HG02970 (cell line): ENCODE results near the gene CPSF2.
"Not testable (repeated sequence)": the region's sequence is repeated elsewhere in the genome, so short reads cannot be mapped to it uniquely, and the experiment has no call there.

Experiments used
- ATAC-seq: cut with Tn5 transposase; IDR thresholded peaks from one replicate; pipeline ENCODE4 v1.9.1; 2021; ENCODE audit warnings: mild to moderate bottlenecking, moderate library complexity, moderate number of reproducible peaks; ENCODE audit not compliant: unreplicated experiment, low FRiP score

CPSF2 gene

DNA sequence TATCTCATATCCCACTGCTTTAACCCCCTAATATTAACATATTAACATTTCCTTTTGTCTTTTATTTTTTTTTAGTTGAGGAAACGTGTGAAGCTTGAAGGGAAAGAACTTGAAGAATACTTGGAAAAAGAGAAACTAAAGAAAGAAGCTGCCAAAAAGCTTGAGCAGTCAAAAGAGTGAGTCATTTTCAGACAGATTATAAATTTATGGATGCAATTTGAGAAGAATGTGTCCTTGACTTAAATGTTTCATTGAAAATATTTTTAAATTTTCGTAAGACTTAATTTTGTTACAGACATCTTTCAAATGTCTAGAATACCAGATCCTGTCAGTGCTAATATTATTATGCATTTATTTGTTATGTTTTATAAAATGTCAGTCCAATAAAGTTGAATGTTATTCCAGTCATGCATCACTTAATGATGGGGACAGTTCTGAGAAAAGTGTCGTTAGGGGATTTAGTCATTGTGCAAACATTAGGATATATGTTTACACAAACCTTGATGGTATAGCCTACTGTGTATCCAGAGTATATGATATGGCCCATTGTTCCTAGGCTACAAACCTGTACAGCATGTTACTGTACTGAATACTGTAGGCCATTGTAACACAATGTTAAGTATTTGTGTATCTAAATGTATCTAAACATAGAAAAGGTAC, 32.6 kb downstream of the CPSF2 start:
- ATAC-seq, result no peak

- no peak for ATAC-seq
These were observed 38.9 kb downstream of the CPSF2 start for GRCh38 chr14:92160619-92161018.

- ATAC-seq, result no peak
These were observed 39.8 kb downstream of the CPSF2 start for GRCh38 chr14:92161521-92161920.

DNA sequence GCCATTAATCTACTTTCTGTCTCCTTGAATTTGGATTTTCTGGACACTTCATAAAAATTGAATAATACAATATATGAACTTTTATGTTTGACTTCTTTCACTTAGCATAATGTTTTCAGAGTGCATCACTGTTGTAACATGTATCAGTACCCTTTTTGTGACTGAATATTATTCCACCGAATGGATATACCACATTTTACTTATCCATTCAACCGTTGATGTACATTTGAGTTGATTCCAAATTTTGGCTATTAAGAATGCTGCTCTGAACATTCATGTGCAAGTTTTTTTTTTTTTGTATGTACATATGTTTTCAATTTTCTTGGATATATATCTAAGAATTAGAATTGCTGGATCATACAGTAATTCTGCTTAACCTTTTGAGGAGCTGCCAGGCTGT, 43.2 kb downstream of the CPSF2 start:
- ATAC-seq, result no peak

GRCh38 chr14:92173668-92174067, 51.9 kb downstream of the CPSF2 start:
- no peak for ATAC-seq

DNA sequence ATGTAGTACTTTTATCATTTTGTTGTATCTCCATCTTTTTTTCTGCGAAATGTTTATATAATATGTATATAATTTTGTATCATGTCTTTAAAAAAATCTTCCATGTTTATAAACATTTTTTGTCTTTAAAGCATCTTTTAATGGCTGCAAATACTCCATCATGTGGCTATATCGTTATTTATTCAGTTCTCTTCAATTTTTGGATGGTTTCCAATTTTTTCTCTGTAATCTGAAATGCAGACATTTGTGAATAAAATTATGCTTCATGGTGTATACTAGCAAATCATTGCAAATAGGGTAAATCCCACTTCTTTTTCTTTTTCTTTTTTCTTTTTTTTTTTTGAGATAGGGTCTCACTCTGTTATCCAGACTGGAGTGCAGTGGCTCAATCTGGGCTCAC, 54.0 kb downstream of the CPSF2 start:
- no peak for ATAC-seq

GRCh38 chr14:92176476-92176875, 54.7 kb downstream of the CPSF2 start:
- no peak for ATAC-seq

DNA sequence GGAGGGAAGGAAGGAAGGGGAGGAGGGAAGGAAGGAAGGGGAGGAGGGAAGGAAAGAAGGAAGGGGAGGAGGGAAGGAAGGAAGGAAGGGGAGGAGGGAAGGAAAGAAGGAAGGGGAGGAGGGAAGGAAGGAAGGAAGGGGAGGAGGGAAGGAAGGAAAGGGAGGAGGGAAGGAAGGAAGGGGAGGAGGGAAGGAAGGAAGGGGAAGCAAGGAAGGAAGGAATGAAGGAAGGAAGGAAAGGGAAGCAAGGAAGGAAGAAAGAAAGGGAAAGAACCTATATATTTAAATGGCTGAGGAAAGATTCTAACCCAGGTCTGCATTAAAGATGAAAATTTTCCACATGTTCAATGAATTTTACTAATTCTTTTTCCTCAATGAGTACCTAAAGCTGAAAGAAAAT, 57.4 kb downstream of the CPSF2 start:
- not testable (repeated sequence) for ATAC-seq

DNA sequence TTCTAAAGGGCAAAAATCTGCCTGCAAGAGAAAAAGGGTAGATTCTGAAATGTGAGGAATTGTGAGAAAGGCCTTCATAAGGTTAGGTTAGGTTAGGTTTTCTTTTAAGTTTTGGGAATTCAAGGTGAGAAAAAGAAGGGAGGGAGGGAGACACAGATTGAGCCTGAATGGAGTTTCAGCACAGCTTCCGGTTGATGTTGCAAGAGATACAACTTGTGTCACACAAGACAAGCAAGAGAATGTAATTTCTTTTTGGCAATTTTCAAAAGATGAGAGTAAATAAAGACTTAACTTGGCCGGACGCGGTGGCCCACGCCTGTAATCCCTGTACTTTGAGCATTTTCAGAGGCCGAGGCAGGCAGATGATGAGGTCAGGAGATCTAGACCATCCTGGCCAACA, 63.8 kb downstream of the CPSF2 start:
- no peak for ATAC-seq

GRCh38 chr14:92187616-92188015, 65.8 kb downstream of the CPSF2 start:
- ATAC-seq, result not testable (repeated sequence)

GRCh38 chr14:92190768-92191167, 69.0 kb downstream of the CPSF2 start:
- no peak for ATAC-seq

GRCh38 chr14:92198804-92199203, 77.0 kb downstream of the CPSF2 start:
- ATAC-seq, result no peak

DNA sequence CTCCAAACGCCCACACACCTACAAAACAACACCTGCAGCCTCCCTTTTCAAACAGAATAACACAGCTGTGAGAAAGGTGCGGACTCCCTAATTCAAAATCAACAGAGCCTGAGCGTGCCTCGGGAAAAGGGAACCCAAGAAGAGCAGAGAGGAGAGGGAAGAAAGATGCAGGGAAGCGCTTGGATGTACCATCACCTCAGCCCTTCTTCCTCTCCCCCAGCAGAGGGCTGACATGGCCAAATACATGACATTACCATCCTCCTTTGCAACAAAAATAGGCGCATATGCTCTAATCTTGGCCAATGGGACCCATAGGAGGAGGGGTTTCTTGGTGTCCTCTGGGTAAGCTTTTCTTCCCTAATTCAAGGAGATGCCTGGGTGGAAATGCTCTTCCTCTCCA, 78.0 kb downstream of the CPSF2 start:
- no peak for ATAC-seq

DNA sequence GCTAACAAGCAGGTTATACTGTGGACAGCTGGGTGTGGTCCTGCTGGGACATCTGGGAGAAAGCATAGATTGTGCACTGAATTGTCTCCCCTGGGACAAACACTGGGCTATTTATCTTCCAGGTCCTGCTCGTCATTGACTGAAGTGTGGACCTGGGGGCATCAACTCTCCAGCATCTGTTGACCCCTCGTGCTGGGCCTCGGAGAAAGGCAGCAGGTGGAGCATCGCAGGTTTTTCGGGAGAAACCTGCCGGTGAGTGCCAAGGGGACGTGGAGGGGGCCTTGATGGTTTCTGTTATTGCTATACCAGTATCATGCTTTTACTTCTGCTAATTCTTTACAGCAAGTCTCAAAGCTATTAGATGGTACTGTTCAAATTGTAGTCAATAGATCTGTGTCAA, 81.3 kb downstream of the CPSF2 start:
- ATAC-seq, result no peak

DNA sequence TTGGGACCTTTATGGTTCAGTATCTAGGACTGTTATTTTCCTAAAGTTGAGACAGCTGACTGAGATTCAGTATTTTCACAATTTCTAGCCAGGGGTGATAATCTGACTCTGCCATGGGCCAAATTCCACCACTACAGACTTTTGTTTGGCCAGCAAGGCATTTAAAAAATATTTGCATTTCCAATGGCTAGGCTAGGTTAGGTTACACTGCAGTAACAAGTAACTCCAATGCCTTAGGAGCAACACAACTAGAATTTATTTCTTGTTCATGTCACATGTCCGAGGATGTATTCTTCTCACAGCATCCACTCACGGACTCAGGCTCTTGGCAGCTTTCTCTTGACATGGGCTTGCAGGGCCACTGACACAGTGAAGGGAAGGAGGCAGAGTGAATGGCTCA, 83.0 kb downstream of the CPSF2 start:
- ATAC-seq, result no peak

DNA sequence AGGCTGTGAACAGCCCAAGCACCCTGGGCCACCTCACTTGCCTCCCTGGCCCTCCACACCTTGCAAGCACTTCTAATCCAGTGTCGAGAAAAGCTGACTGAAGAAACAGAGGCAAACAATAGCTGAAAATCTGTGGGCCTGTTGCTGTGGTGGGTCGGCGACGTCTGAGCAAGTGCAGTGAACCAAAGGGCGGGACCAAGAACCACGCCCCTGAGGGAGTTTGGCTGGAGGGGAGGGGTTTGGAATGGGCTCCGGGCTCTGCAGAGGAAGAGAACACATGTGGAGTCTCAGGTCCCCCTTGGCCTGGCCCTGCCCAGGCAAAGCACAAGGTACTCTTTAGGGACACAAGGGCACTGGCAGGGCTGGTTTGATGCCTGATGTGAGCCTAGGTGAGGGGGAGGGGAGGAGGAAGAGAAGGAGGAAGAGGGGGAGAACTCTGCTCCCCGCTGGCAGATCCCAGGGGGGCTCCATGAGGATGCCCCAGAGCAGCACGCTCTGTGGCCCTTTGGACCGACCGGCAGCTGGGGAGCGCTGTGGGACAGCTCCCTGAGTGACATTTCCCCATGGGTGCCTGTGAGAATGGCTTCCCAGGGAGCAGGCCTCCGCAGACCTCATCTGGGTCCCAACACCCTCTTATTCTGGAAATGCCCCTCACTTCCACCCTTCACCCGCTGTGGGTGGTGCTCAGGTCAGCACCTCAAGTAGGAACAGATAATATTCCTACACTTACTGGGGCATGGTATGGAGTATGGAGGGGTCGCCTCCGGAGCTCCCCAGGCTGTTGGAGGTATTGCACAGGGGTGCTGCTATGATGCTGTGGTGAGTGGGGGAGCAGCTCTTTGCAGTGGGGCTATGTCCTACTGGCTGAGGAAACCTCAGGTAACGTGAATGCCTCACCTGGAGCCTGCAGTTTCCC, 85.5 kb downstream of the CPSF2 start:
- ATAC-seq, result no peak

DNA sequence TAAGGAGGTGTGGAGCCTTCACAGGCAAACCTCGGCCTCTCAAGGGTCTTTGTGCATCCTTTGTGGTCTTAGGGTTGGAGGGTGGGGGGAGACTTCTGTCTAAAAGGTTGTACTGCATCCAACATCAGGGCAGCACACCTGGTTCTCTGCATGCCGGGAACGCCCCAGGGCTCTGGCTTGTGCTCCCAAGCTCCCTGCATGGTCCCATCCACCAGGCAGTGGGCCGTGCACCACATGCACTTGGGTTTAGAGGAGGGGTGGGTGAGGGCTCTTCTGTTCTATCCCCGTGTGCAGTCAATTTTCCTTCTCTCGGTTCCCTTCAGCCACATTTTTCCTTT, 86.1 kb downstream of the CPSF2 start:
- no peak for ATAC-seq

GRCh38 chr14:92209141-92209540, 87.4 kb downstream of the CPSF2 start:
- no peak for ATAC-seq

DNA sequence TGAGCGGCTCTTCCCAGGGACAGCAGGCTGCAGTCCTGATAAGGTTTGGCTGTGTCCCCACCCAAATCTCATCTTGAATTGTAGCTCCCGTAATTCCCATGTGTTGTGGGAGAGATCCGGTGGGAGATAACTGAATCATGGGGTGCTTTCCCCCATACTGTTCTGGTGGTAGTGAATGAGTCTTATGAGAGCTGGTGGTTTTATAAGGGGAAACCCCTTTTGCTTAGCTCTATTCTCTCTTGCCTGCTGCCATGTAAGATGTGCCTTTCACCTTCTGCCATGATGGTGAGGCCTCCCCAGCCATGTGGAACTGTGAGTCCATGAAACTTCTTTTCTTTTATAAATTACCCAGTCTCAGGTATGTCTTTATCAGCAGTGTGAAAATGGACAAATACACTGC, 91.4 kb downstream of the CPSF2 start:
- not testable (repeated sequence) for ATAC-seq

GRCh38 chr14:92215579-92215978, 93.8 kb downstream of the CPSF2 start:
- ATAC-seq, result no peak

- no peak for ATAC-seq
These were observed 96.2 kb downstream of the CPSF2 start for GRCh38 chr14:92217936-92218335.
